Measurements from ENCODE around the gene MFSD6. TPM values are rescaled to one million over a fixed set of nuclear protein-coding genes. Genes with fewer than 3 reads are reported as not detected.
A peak's percentile ranks its signal among the peaks of the same experiment; 100 is the strongest.
"Not testable (repeated sequence)": the region's sequence is repeated elsewhere in the genome, so short reads cannot be mapped to it uniquely, and the experiment has no call there.

The MFSD6 gene
- total RNA-seq, 1 donor from 2014 or later: 44.0 TPM

- no peak overlapping the region for H3K4me3 Mint-ChIP-seq (ENCODE audit: low read depth)
- H3K4me1 Mint-ChIP-seq (ENCODE audit: low read depth): peaks cover 14% of the 10 kb centered on the region
- DNase-seq (ENCODE audit: low spot score): no peak
- peaks cover 41% of the 10 kb centered on the region for H3K36me3 Mint-ChIP-seq (ENCODE audit: low read depth)
- H3K9me3 Mint-ChIP-seq: no peaks in the 10 kb centered on the region
- no peak overlapping the region for H3K27ac Mint-ChIP-seq
- intact Hi-C loops (cut with micrococcal nuclease): no loop called here
- no peaks in the 10 kb centered on the region for H3K27me3 Mint-ChIP-seq (ENCODE audit: low read depth)
These were observed 52.3 kb downstream of the MFSD6 start for GRCh38 chr2:190460487-190460886.

GRCh38 chr2:190462181-190462580 lies 54.0 kb downstream of the MFSD6 start:
- Mint-ChIP-seq H3K36me3 (ENCODE audit: low read depth) (peaks cover 45% of the 10 kb centered on the region), H3K4me3 (ENCODE audit: low read depth) (no peak overlapping the region), H3K4me1 (ENCODE audit: low read depth) (peaks cover 21% of the 10 kb centered on the region), H3K9me3 (no peaks in the 10 kb centered on the region), H3K27me3 (ENCODE audit: low read depth) (no peaks in the 10 kb centered on the region), H3K27ac (no peak overlapping the region)
- intact Hi-C loops (cut with micrococcal nuclease): no loop called here
- DNase-seq (ENCODE audit: low spot score): no peak

- H3K36me3 Mint-ChIP-seq (ENCODE audit: low read depth): peaks cover 44% of the 10 kb centered on the region
- H3K4me3 Mint-ChIP-seq (ENCODE audit: low read depth): no peak overlapping the region
- H3K4me1 Mint-ChIP-seq (ENCODE audit: low read depth): peaks cover 22% of the 10 kb centered on the region
- no peaks in the 10 kb centered on the region for H3K9me3 Mint-ChIP-seq
- intact Hi-C loops (cut with micrococcal nuclease): no loop called here
- no peak overlapping the region for H3K27ac Mint-ChIP-seq
- no peak for DNase-seq (ENCODE audit: low spot score)
- H3K27me3 Mint-ChIP-seq (ENCODE audit: low read depth): no peaks in the 10 kb centered on the region
These were observed 54.5 kb downstream of the MFSD6 start for GRCh38 chr2:190462611-190463010.

GRCh38 chr2:190465060-190465459 lies 56.9 kb downstream of the MFSD6 start:
- H3K9me3 Mint-ChIP-seq: no peaks in the 10 kb centered on the region
- H3K4me1 Mint-ChIP-seq (ENCODE audit: low read depth): peaks cover 32% of the 10 kb centered on the region
- H3K27me3 Mint-ChIP-seq (ENCODE audit: low read depth): no peaks in the 10 kb centered on the region
- intact Hi-C loops (cut with micrococcal nuclease): no loop called here
- H3K36me3 Mint-ChIP-seq (ENCODE audit: low read depth): peaks cover 49% of the 10 kb centered on the region
- H3K27ac Mint-ChIP-seq: no peak overlapping the region
- H3K4me3 Mint-ChIP-seq (ENCODE audit: low read depth): no peak overlapping the region
- DNase-seq (ENCODE audit: low spot score): no peak

GRCh38 chr2:190466819-190467446 lies 58.8 kb downstream of the MFSD6 start:
- no peak for DNase-seq (ENCODE audit: low spot score)
- no peak overlapping the region for H3K4me3 Mint-ChIP-seq (ENCODE audit: low read depth)
- H3K27me3 Mint-ChIP-seq (ENCODE audit: low read depth): no peaks in the 10 kb centered on the region
- peaks cover 34% of the 10 kb centered on the region for H3K4me1 Mint-ChIP-seq (ENCODE audit: low read depth)
- H3K36me3 Mint-ChIP-seq (ENCODE audit: low read depth): peaks cover 60% of the 10 kb centered on the region
- no peaks in the 10 kb centered on the region for H3K9me3 Mint-ChIP-seq
- H3K27ac Mint-ChIP-seq: no peak overlapping the region
- intact Hi-C loops (cut with micrococcal nuclease): no loop called here

GRCh38 chr2:190467575-190468083 lies 59.5 kb downstream of the MFSD6 start:
- no peak for DNase-seq (ENCODE audit: low spot score)
- peaks cover 63% of the 10 kb centered on the region for H3K36me3 Mint-ChIP-seq (ENCODE audit: low read depth)
- no peak overlapping the region for H3K4me3 Mint-ChIP-seq (ENCODE audit: low read depth)
- H3K27ac Mint-ChIP-seq: no peak overlapping the region
- peaks cover 34% of the 10 kb centered on the region for H3K4me1 Mint-ChIP-seq (ENCODE audit: low read depth)
- no peaks in the 10 kb centered on the region for H3K27me3 Mint-ChIP-seq (ENCODE audit: low read depth)
- intact Hi-C loops (cut with micrococcal nuclease): no loop called here
- peaks cover 4% of the 10 kb centered on the region for H3K9me3 Mint-ChIP-seq

- H3K4me3 Mint-ChIP-seq (ENCODE audit: low read depth); H3K27me3 Mint-ChIP-seq (ENCODE audit: low read depth); intact Hi-C loops (cut with micrococcal nuclease); DNase-seq (ENCODE audit: low spot score); H3K9me3 Mint-ChIP-seq: not testable (repeated sequence)
- peaks cover 66% of the 10 kb centered on the region for H3K36me3 Mint-ChIP-seq (ENCODE audit: low read depth)
- H3K4me1 Mint-ChIP-seq (ENCODE audit: low read depth): peaks cover 34% of the 10 kb centered on the region
- H3K27ac Mint-ChIP-seq: peak overlapping the region; percentile 26
These were observed 60.2 kb downstream of the MFSD6 start for GRCh38 chr2:190468354-190468753.

- DNase-seq (ENCODE audit: low spot score): no peak
- intact Hi-C loops (cut with micrococcal nuclease): no loop called here
- Mint-ChIP-seq H3K27ac (no peak overlapping the region), H3K9me3 (peaks cover 15% of the 10 kb centered on the region), H3K4me1 (ENCODE audit: low read depth) (peaks cover 34% of the 10 kb centered on the region), H3K4me3 (ENCODE audit: low read depth) (no peak overlapping the region), H3K27me3 (ENCODE audit: low read depth) (no peaks in the 10 kb centered on the region), H3K36me3 (ENCODE audit: low read depth) (peaks cover 73% of the 10 kb centered on the region)
These were observed 60.8 kb downstream of the MFSD6 start for GRCh38 chr2:190468814-190469569.

GRCh38 chr2:190469771-190470170 lies 61.6 kb downstream of the MFSD6 start:
- Mint-ChIP-seq H3K27ac (no peak overlapping the region), H3K9me3 (peaks cover 15% of the 10 kb centered on the region), H3K27me3 (ENCODE audit: low read depth) (no peaks in the 10 kb centered on the region), H3K4me1 (ENCODE audit: low read depth) (peaks cover 26% of the 10 kb centered on the region), H3K36me3 (ENCODE audit: low read depth) (peaks cover 73% of the 10 kb centered on the region), H3K4me3 (ENCODE audit: low read depth) (no peak overlapping the region)
- intact Hi-C loops (cut with micrococcal nuclease): no loop called here
- no peak for DNase-seq (ENCODE audit: low spot score)

GRCh38 chr2:190470256-190470826 lies 62.2 kb downstream of the MFSD6 start:
- intact Hi-C loops (cut with micrococcal nuclease): no loop called here
- Mint-ChIP-seq H3K27ac (no peak overlapping the region), H3K36me3 (ENCODE audit: low read depth) (peaks cover 69% of the 10 kb centered on the region), H3K9me3 (peaks cover 15% of the 10 kb centered on the region), H3K27me3 (ENCODE audit: low read depth) (no peaks in the 10 kb centered on the region), H3K4me3 (ENCODE audit: low read depth) (no peak overlapping the region), H3K4me1 (ENCODE audit: low read depth) (peaks cover 21% of the 10 kb centered on the region)
- DNase-seq (ENCODE audit: low spot score): no peak

- intact Hi-C loops (cut with micrococcal nuclease): no loop called here
- Mint-ChIP-seq H3K4me3 (ENCODE audit: low read depth) (no peak overlapping the region), H3K27me3 (ENCODE audit: low read depth) (no peaks in the 10 kb centered on the region), H3K27ac (no peak overlapping the region), H3K9me3 (peaks cover 11% of the 10 kb centered on the region), H3K4me1 (ENCODE audit: low read depth) (no peaks in the 10 kb centered on the region), H3K36me3 (ENCODE audit: low read depth) (peaks cover 29% of the 10 kb centered on the region)
- DNase-seq (ENCODE audit: low spot score): no peak
These were observed 69.7 kb downstream of the MFSD6 start for GRCh38 chr2:190477661-190478454.

GRCh38 chr2:190478572-190479195 lies 70.5 kb downstream of the MFSD6 start:
- Mint-ChIP-seq H3K4me1 (ENCODE audit: low read depth) (no peaks in the 10 kb centered on the region), H3K9me3 (peaks cover 3% of the 10 kb centered on the region), H3K27me3 (ENCODE audit: low read depth) (no peaks in the 10 kb centered on the region), H3K36me3 (ENCODE audit: low read depth) (peaks cover 24% of the 10 kb centered on the region), H3K4me3 (ENCODE audit: low read depth) (no peak overlapping the region), H3K27ac (no peak overlapping the region)
- no peak for DNase-seq (ENCODE audit: low spot score)
- intact Hi-C loops (cut with micrococcal nuclease): no loop called here

Measured in activated T-helper 2 cell treated with anti-CD3 and anti-CD28 coated beads, Interferon-gamma antibody, Interleukin-2, Interleukin-4, amounts not matched to agents 10 μg/mL and 5 μg/mL and 100 μg/mL, durations not matched to agents 14 hours and 24 hours and 36 hours (primary cell).